Measurements from ENCODE around the gene ADPRHL1.

Gene ADPRHL1

DNA sequence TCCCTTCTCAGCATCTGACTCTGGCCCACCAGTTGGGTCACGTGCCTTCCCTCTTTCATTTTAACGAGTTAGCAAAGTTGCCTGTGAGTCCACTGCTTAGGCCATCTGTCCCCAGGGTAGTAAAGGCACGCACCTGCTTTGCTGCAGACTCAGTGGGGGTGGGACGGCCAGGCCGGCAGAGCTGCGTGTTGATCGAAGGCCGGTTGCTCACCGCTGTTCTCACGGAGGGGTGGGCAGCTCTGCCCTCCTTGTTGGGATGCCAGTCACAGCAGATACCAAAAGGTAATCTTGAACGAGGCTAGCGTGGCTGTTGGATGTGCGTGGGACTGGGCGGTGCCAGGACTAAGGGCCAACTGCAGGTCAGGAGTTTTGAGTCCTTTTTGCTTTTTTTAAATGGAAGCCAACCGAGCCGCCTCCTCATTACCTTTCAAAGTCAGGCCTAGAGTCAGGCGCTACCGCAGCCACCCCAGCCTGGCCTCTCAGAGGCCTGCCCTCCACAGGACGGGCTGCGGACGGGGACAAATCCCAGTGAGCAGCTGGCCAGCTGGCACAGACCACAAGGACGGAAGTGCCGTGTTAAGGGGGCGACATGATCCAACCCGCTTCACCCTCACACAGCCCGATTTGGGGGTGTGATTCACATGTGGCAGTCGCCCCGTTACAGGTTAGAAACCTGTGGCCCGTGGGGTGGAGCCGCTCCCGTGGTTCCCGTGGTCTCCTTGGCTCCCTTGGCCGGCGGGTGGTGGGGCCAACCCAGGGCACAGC lies 20.6 kb downstream of the ADPRHL1 start:
- no peak for DNase-seq (ENCODE audit: low read depth)

GRCh38 chr13:113431171-113431570 lies 22.1 kb downstream of the ADPRHL1 start:
- DNase-seq (ENCODE audit: low read depth), result no peak

DNA sequence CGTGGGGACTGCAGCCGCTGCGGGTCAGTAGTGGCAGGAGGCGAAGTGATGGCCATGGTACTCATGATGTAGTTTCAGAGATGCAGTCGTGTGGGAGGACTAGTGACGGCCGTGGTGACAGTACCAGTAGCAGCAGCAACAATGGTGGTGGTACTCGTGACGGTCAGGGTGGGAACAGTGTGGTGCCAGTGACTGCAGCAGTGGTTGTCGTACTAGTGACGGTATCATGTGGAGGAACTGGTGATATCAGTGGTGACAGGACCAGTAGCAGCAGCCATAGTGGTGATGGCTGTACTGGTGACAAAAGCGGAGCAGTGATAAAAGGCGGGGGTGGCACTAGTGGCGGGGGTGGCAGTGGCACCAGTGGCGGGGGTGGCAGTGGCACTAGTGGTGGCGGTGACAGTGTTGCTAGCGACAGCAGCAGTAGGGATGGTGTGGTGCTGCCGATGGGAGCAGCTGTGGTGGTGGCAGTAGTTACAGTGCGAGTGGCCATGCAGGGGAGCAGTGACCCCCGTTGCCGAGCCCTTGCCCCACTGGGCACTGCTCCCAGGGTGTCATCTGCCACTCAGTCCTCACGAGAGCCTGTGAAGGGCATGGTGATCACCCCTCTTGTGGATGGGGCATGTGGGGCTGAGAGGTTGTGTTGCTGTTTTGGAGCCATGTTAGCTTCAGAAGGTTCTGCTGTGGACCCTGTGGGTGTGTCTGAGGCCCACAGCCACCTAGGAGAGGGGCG lies 22.7 kb downstream of the ADPRHL1 start:
- DNase-seq (ENCODE audit: low read depth), result no peak

- no peak for DNase-seq (ENCODE audit: low read depth)
These were observed 23.7 kb downstream of the ADPRHL1 start for GRCh38 chr13:113429608-113429985.

GRCh38 chr13:113428871-113429607 lies 24.2 kb downstream of the ADPRHL1 start:
- no peak for DNase-seq (ENCODE audit: low read depth)

DNA sequence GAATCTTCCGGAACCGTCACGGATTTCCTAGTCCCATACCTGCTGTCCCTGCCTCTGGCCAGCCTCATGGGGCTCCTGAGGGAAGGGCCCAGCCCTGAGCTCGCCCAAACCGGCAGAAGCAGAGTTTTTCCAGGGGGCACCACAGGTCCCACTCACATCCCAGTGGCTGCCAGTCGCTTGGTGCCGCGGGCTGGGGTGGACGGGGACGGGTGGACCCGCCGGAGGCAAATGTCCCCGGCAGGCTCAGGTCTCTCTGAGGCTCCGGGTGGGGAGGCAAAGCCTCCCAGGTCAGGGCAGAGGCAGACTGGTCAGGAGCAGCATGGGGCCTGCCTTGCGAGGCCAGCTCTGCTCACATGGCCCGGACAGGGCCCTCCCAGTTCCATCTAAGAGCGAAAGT lies 24.8 kb downstream of the ADPRHL1 start:
- no peak for DNase-seq (ENCODE audit: low read depth)

DNA sequence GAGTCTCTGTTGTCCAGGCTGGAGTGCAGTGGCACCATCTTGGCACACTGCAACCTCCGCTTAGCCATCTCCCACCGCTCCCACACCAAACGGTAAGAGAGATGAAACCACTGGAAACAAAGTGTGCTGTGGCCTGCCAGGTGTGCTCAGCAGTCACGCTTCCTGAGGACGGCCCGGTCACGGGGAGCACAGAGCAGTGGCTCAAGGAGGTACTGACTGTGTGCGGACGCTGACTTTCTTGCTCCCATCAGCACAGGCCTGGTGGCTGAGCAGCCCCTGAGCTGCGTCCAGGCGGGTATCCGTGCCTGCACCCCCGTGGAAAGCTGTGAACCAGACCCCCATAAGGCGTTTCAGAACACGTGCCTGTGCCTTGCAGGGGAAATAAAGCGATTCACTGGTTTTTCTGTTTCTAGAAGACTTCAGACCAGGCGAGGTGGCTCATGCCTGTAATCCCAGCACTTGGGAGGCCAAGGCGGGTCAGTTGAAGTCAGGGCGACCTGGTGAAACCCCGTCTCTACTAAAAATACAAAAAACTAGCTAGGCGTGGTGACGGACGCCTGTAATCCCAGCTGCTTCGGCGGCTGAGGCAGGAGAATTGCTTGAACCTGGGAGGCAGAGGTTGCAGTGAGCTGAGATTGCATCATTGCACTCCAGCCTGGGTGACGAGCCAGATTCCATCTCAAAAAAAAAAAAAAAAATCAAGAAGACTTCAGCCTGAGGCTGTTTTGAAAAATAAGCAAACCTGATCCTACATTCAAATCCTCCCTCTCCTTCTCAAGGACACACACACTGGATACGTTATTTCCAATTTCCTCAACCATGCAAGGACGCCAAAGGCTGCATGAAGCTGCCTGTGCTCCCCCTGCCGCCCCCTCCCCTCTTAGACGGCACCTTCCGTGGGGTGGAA lies 25.5 kb downstream of the ADPRHL1 start:
- peak; percentile 10 for DNase-seq (ENCODE audit: low read depth)

GRCh38 chr13:113426591-113426986 lies 26.7 kb downstream of the ADPRHL1 start:
- DNase-seq (ENCODE audit: low read depth), result no peak

GRCh38 chr13:113425941-113426590 lies 27.2 kb downstream of the ADPRHL1 start:
- DNase-seq (ENCODE audit: low read depth), result no peak

- DNase-seq (ENCODE audit: low read depth), result no peak
These were observed 29.6 kb downstream of the ADPRHL1 start for GRCh38 chr13:113423520-113424163.

DNA sequence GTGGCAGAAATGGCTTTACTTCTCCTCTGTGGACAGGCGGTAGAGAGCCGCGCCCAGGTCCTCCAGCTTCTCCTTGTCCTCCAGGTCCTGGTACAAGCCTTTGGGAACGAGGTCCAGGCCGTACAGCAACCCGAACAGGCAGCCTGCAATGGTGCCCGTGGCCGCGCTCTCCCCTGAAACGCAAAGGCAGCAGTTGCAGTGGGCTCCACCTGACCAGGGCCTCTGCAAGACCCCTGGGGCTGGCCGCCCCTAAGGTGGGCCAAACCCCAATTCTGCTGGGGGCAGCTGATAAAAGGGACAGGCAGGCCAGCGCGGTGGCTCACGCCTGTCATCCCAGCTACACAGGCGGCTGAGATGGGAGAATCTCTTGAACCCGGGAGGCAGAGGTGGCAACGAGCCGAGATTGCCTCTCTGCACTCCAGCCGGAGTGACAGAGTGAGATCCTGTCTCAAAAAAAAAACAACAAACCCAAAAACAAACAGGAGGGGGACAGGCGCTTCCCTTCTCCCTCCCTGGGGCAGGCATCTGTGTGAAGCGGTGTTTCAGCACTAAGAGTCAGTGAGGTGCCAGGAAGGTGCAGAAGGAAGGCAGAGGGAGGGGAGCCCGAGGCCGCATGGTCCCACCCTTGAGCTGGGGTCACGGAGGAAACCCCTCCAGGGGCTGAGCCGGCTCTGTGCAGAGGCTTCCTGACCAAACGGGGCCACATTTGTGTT lies 30.3 kb downstream of the ADPRHL1 start:
- DNase-seq (ENCODE audit: low read depth), result no peak

DNA sequence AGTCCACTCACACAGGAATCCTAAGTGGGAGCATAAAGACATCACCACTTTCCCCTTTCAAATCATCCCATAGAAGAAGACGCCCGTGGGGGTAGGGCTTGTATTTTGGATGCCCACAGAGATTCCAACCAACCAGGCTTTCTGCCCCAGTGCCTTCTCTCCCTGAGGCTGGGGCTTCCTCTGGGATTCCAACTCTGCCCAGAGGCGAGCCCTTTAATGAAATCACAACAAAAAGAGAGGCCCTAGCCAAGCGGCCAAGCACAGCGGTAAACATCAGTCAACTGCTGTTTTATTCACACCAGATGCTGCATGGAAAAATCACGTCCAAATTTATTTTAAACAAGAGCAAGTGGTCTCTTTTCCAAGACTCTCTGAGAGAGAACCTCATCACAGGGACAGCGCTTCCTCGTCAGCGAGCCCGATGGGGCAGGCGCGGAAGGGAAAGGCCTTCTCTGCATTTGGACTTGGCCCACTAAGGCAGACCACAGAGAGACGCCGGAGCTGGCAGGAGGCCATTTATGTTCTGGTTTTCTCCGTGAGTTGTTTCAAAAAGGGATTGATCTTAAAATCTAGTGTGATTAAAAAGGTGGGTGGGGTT lies 31.5 kb downstream of the ADPRHL1 start:
- DNase-seq (ENCODE audit: low read depth), result no peak

- DNase-seq (ENCODE audit: low read depth), result no peak
These were observed 32.3 kb downstream of the ADPRHL1 start for GRCh38 chr13:113420833-113421600.

DNA sequence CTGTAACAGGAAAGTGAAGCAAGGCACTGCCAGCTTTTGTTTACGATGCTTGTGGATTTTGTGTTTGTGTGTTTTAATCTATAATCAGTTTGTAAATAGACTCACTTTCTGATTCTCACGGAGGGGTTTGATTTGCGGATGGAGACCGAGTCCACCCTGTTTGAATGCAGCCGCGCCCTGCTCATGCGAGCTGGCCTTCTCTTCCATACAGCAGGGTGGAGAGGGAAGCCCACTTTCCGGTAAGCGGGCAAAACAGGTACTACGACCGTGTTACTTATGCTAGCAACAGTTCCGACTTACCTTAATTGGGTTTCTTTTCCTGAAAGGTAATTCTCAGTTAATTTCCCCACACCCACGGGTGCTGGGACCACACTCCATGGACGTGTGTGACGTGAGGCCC lies 33.1 kb downstream of the ADPRHL1 start:
- no peak for DNase-seq (ENCODE audit: low read depth)

GRCh38 chr13:113419531-113420193 lies 33.6 kb downstream of the ADPRHL1 start:
- DNase-seq (ENCODE audit: low read depth), result no peak

- no peak for DNase-seq (ENCODE audit: low read depth)
These were observed 34.6 kb downstream of the ADPRHL1 start for GRCh38 chr13:113418722-113419049.

DNA sequence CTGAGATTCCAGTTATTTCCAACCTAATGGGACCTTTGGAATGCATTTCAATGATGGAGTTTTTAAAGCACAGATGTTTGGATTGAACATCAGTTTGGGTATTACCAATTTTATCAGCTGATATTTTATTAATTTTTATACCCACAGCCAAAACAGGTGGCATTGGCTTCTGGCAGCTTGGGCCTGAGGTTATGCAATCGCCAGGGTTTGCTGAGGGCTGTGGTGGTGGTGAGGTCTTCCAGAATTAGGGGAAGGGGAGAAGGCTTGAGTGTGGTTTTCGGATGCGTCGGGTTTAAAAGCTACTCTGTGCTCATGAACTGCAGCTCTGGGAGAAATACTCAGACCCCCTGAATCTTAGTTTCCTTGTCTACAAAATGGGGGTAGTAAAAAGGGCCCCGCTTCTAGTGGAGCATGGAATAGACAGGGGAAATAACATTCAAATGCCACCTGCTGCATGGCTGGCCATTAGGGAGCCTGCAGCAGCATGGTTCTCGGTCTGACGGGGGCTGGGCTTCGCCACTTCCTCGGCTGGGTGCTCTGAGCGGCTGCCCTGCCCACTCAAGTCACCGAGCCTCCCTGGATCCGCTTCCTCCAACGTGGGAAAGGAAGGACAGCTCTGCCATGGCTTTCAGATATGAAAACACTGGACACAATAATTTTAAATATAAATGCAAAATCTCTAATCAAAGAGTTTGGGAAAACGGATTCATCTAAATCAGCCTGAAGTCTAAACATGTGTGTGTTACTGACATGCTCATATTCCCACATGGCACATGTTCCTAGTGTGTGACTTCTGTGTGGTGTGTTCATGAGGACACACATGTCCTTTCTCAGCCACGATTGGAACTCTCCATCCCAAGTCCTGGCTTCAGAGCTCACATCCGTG lies 35.2 kb downstream of the ADPRHL1 start:
- DNase-seq (ENCODE audit: low read depth), result no peak

Data from GM04504 (cell line).